Measurements from ENCODE around the gene IL13.

Gene IL13

GRCh38 chr5:132668706-132669454 lies 10.9 kb downstream of the IL13 start:
- H3K27ac ChIP-seq, result no peak overlapping the region
- H3K4me3 ChIP-seq, result no peak overlapping the region

- no peak overlapping the region for H3K27ac ChIP-seq
These were observed 11.5 kb downstream of the IL13 start for GRCh38 chr5:132669455-132669820.

GRCh38 chr5:132669966-132670882 lies 12.3 kb downstream of the IL13 start:
- Histone ChIP-seq H3K4me3 (no peak overlapping the region), H3K27ac (no peak overlapping the region)

More at GRCh38 chr5:132669455-132669820, 11.5 kb downstream of the IL13 start:
- no peak overlapping the region for H3K4me3 ChIP-seq

- no peak overlapping the region for H3K27ac ChIP-seq
- no peak overlapping the region for H3K4me3 ChIP-seq
These were observed 13.0 kb downstream of the IL13 start for GRCh38 chr5:132671000-132671399.

- no peak overlapping the region for H3K4me3 ChIP-seq
These were observed 15.5 kb downstream of the IL13 start for GRCh38 chr5:132673488-132673887.

GRCh38 chr5:132673939-132674630 lies 16.1 kb downstream of the IL13 start, which contains the start of gene IL4:
TSS of gene IL4 (plus strand) at chr5:132673989. CDS start at chr5:132674051, 62 bp downstream.
- Histone ChIP-seq H3K4me3 (no peak within 1 kb of the TSS), H3K27ac (peak within 1 kb of the TSS in 7 of 21 experiments; percentile 45 to 69 (median 60))

More at GRCh38 chr5:132673488-132673887, 15.5 kb downstream of the IL13 start:
- no peak overlapping the region for H3K27ac ChIP-seq

GRCh38 chr5:132674671-132675506 lies 16.9 kb downstream of the IL13 start:
- Histone ChIP-seq H3K27ac (peak overlapping the region in 7 of 21 experiments; percentile 42 to 69 (median 56)), H3K4me3 (no peak overlapping the region)

GRCh38 chr5:132675936-132676689 lies 18.1 kb downstream of the IL13 start:
- no peak overlapping the region for H3K27ac ChIP-seq
- H3K4me3 ChIP-seq, result no peak overlapping the region

GRCh38 chr5:132677191-132677590 lies 19.2 kb downstream of the IL13 start:
- Histone ChIP-seq H3K27ac (no peak overlapping the region), H3K4me3 (no peak overlapping the region)

- H3K4me3 ChIP-seq, result no peak overlapping the region
These were observed 19.9 kb downstream of the IL13 start for GRCh38 chr5:132677682-132678400.

GRCh38 chr5:132678735-132679134 lies 20.8 kb downstream of the IL13 start:
- Histone ChIP-seq H3K27ac (no peak overlapping the region), H3K4me3 (no peak overlapping the region)

More at GRCh38 chr5:132677682-132678400, 19.9 kb downstream of the IL13 start:
- H3K27ac ChIP-seq, result no peak overlapping the region

GRCh38 chr5:132679166-132679565 lies 21.2 kb downstream of the IL13 start:
- no peak overlapping the region for H3K4me3 ChIP-seq
- no peak overlapping the region for H3K27ac ChIP-seq

GRCh38 chr5:132679717-132680380 lies 21.9 kb downstream of the IL13 start:
- Histone ChIP-seq H3K4me3 (no peak overlapping the region), H3K27ac (no peak overlapping the region)

GRCh38 chr5:132680780-132681475 lies 23.0 kb downstream of the IL13 start:
- H3K27ac ChIP-seq, result no peak overlapping the region
- no peak overlapping the region for H3K4me3 ChIP-seq

- Histone ChIP-seq H3K27ac (no peak overlapping the region), H3K4me3 (no peak overlapping the region)
These were observed 23.5 kb downstream of the IL13 start for GRCh38 chr5:132681476-132681831.

- Histone ChIP-seq H3K27ac (no peak overlapping the region), H3K4me3 (no peak overlapping the region)
These were observed 24.0 kb downstream of the IL13 start for GRCh38 chr5:132681983-132682382.

- Histone ChIP-seq H3K27ac (no peak overlapping the region), H3K4me3 (no peak overlapping the region)
These were observed 26.5 kb downstream of the IL13 start for GRCh38 chr5:132684491-132684890.

Data from skin epidermis (tissue), 12 donors.